Stimulated activated CD8-positive, alpha-beta memory T cell treated with anti-CD3 and anti-CD28 coated beads, Interleukin-7, amount 100 ng/mL, for 1 hour (primary cell): Measurements from ENCODE around the gene PIGQ.

Experiments
- DNase-seq, 2 donors: peaks; one replicate each; pipeline ENCODE4 v3.0.0-alpha.2; 2020; ENCODE audit warnings: low read depth in 2 of 2

The PIGQ gene

GRCh38 chr16:567373-568256, 2.2 kb upstream of the PIGQ start:
- DNase-seq, result no peak

GRCh38 chr16:568401-569258, 1.1 kb upstream of the PIGQ start:
- DNase-seq, result no peak

GRCh38 chr16:572865-573650, 3.3 kb downstream of the PIGQ start:
- no peak for DNase-seq

- DNase-seq, result no peak
Observed at GRCh38 chr16:574021-574760, 4.4 kb downstream of the PIGQ start.

- no peak for DNase-seq
Observed at GRCh38 chr16:575354-576196, 5.8 kb downstream of the PIGQ start.

- no peak for DNase-seq
Observed at GRCh38 chr16:576197-576822, 6.5 kb downstream of the PIGQ start.

GRCh38 chr16:576823-577201, 7.0 kb downstream of the PIGQ start:
- DNase-seq, result no peak

GRCh38 chr16:577796-578195, 8.0 kb downstream of the PIGQ start:
- no peak for DNase-seq

- no peak for DNase-seq
Observed at GRCh38 chr16:578232-578869, 8.6 kb downstream of the PIGQ start.

GRCh38 chr16:578870-579405, 9.2 kb downstream of the PIGQ start:
- no peak for DNase-seq

GRCh38 chr16:580141-580945, 10.6 kb downstream of the PIGQ start:
- DNase-seq, result no peak

GRCh38 chr16:580946-581498, 11.3 kb downstream of the PIGQ start:
- no peak for DNase-seq

GRCh38 chr16:582218-582613, 12.4 kb downstream of the PIGQ start:
- no peak for DNase-seq

GRCh38 chr16:582614-583331, 13.0 kb downstream of the PIGQ start:
- no peak for DNase-seq

- DNase-seq, result no peak
Observed at GRCh38 chr16:583470-583814, 13.7 kb downstream of the PIGQ start.

GRCh38 chr16:583815-584591, 14.2 kb downstream of the PIGQ start:
- DNase-seq, result no peak

- DNase-seq, result no peak
Observed at GRCh38 chr16:585351-585750, 15.6 kb downstream of the PIGQ start.
